K562 (cell line): Measurements from ENCODE around the gene PALLD. TPM values are rescaled to one million over a fixed set of nuclear protein-coding genes. Genes with fewer than 3 reads are reported as not detected.
A peak's percentile ranks its signal among the peaks of the same experiment; 100 is the strongest.

ENCODE experiments used
- ATAC-seq: fragments of 200-7000 bp; cut with Tn5 transposase; 3 replicates; pipeline ENCODE4 v1.9.1; 2020; ENCODE audit warnings: moderate library complexity
- BruUV-seq: library from RNA; stranded (reverse); fragments of 400-500 nt; replicated peaks from 2 replicates; lab custom pipeline; 2021; lab: Mats Ljungman, UMichigan
- CTCF ChIA-PET: fragments of 300-600 bp; formaldehyde crosslinking; extraction: SDS; loops from one replicate; lab custom pipeline; 2021; ENCODE audit warnings: low intra/inter-chr PET ratio; lab: Yijun Ruan, JAX
- POLR2A ChIA-PET: fragments of 300-600, 350-650 bp; sonication (Branson Sonifier 250); formaldehyde crosslinking; extraction: SDS; loops from one replicate; lab custom pipeline; 2021; ENCODE audit warnings: antibody characterized with exemption, inconsistent platforms; lab: Yijun Ruan, JAX
- DNase-seq, 4 experiments: peaks; one replicate each; pipeline versions ENCODE4 v3.0.0 to v3.0.0-alpha.2; 2011 to 2018; ENCODE audit warnings: low spot score in 3 of 4, mixed read lengths in 3 of 4; ENCODE audit errors: extremely low read depth in 1 of 4
- FAIRE-seq: peaks from 2 replicates; lab custom pipeline; 2011; peaks lifted over from hg19 to GRCh38; lab: Jason Lieb, UNC
- H2AFZ ChIP-seq: 2 replicates; pipeline ENCODE4 v1.6.0; 2011; ENCODE audit warnings: low read depth, low read length, control low read depth, inconsistent platforms
- H3K27ac ChIP-seq: fragments of 200-600 bp; 3 replicates; pipeline ENCODE4 v1.8.0; 2011; ENCODE audit warnings: low read depth, mild to moderate bottlenecking, control low read depth, inconsistent platforms, low read length, moderate library complexity, mixed read lengths; ENCODE audit errors: extremely low read depth
- H3K27me3 ChIP-seq, 2 experiments: fragments of 300-600 bp in 1 of 2; 2 replicates in 1 of 2; 3 replicates in 1 of 2; pipeline versions ENCODE4 v1.6.0 to v1.8.0; 2011; ENCODE audit warnings: inconsistent platforms in 2 of 2, low read length in 2 of 2, mild to moderate bottlenecking in 1 of 2, mixed read lengths in 1 of 2, moderate library complexity in 1 of 2; ENCODE audit not compliant: control insufficient read depth in 2 of 2, insufficient read depth in 2 of 2
- H3K36me3 ChIP-seq: fragments of 300-600 bp; 3 replicates; pipeline ENCODE4 v1.8.0; 2011; ENCODE audit warnings: mild to moderate bottlenecking, low read length, inconsistent platforms; ENCODE audit not compliant: control insufficient read depth, insufficient read depth
- H3K4me1 ChIP-seq, 2 experiments: fragments of 200-600 bp in 1 of 2; replicated peaks in 1 of 2; 2 replicates in 1 of 2; 3 replicates in 1 of 2; pipeline versions ENCODE4 v1.5.1 to v1.8.0; 2011; ENCODE audit warnings: inconsistent platforms in 2 of 2, low read length in 2 of 2, mild to moderate bottlenecking in 1 of 2, mixed read lengths in 1 of 2, moderate library complexity in 1 of 2; ENCODE audit not compliant: control insufficient read depth in 2 of 2, insufficient read depth in 2 of 2
- H3K4me2 ChIP-seq: 2 replicates; pipeline ENCODE4 v1.6.1; 2011; ENCODE audit warnings: low read length, control low read depth, inconsistent platforms, mixed read lengths; ENCODE audit not compliant: insufficient read depth
- H3K4me3 ChIP-seq: fragments of 200-600 bp; sonication (generic), shearing (Covaris generic); 2 replicates; pipeline ENCODE4 v1.5.1; 2016; ENCODE audit warnings: control low read depth, inconsistent platforms
- H3K79me2 ChIP-seq: fragments of 200-600 bp; 3 replicates; pipeline ENCODE4 v1.8.0; 2011; ENCODE audit warnings: low read length, inconsistent platforms; ENCODE audit not compliant: control insufficient read depth, insufficient read depth
- H3K9ac ChIP-seq, 2 experiments: 2 replicates each; pipeline versions ENCODE4 v1.6.0 to v1.6.1; 2011; ENCODE audit warnings: low read depth in 2 of 2, low read length in 2 of 2, control low read depth in 1 of 2, inconsistent platforms in 1 of 2, mild to moderate bottlenecking in 1 of 2, mixed read lengths in 1 of 2; ENCODE audit not compliant: insufficient read depth in 1 of 2
- H3K9me1 ChIP-seq: one replicate; pipeline ENCODE4 v1.6.0; 2011; ENCODE audit warnings: inconsistent platforms, mild to moderate bottlenecking, low read length, moderate library complexity; ENCODE audit not compliant: control insufficient read depth, insufficient read depth
- H3K9me3 ChIP-seq: replicated peaks from 2 replicates; pipeline ENCODE4 v1.5.1; 2011; ENCODE audit warnings: low read depth, low read length, inconsistent platforms; ENCODE audit not compliant: control insufficient read depth, insufficient read depth
- H4K20me1 ChIP-seq: replicated peaks from 2 replicates; pipeline ENCODE4 v1.6.1; 2011; ENCODE audit warnings: low read length, inconsistent platforms, mixed read lengths; ENCODE audit not compliant: control insufficient read depth, insufficient read depth
- FOXJ2 ChIP-seq: fragments of 200-800 bp; sonication (Bioruptor generic); IDR thresholded peaks from 2 replicates; pipeline ENCODE4 v1.6.1; 2016; ENCODE audit warnings: missing genetic modification characterization, missing compliant biosample characterization
- HIVEP1 ChIP-seq: fragments of 250-450 bp; sonication (Bioruptor Pico); IDR thresholded peaks from 2 replicates; pipeline ENCODE4 v1.4.0; 2020; ENCODE audit warnings: mild to moderate bottlenecking
- NUFIP1 ChIP-seq: fragments of 450-650 bp; IDR thresholded peaks from 2 replicates; pipeline ENCODE4 v1.6.1; 2018; ENCODE audit not compliant: partially characterized antibody
- PTRF ChIP-seq: fragments of 450-650 bp; IDR thresholded peaks from 2 replicates; pipeline ENCODE4 v1.6.1; 2016; ENCODE audit warnings: mild to moderate bottlenecking, missing genetic modification characterization, missing compliant biosample characterization
- SRF ChIP-seq, 2 experiments: fragments of 250-450, 450-650 bp in 1 of 2; sonication (Bioruptor Pico) in 1 of 2; sonication (generic) in 1 of 2; formaldehyde crosslinking; IDR thresholded peaks; 2 replicates each; pipeline versions ENCODE4 v1.5.0 to v1.5.1; 2020 to 2022; ENCODE audit warnings: mild to moderate bottlenecking in 1 of 2, missing genetic modification reagents in 1 of 2
- ZBTB33 ChIP-seq: sonication (generic); formaldehyde crosslinking; IDR thresholded peaks from 2 replicates; pipeline ENCODE4 v1.8.1; 2023; ENCODE audit warnings: mild to moderate bottlenecking, missing genetic modification reagents
- ZKSCAN8 ChIP-seq: fragments of 200-800 bp; sonication (Bioruptor generic); IDR thresholded peaks from 2 replicates; pipeline ENCODE4 v1.6.1; 2016; ENCODE audit warnings: missing genetic modification characterization, missing compliant biosample characterization
- ZNF121 ChIP-seq: sonication (generic); formaldehyde crosslinking; conservative IDR thresholded peaks from 2 replicates; pipeline ENCODE4 v1.8.0; 2022; ENCODE audit warnings: missing genetic modification reagents
- whole genome bisulfite sequencing: fragments of 100-300 bp; shearing (Covaris generic); methylation state at CpG from one replicate; pipeline ENCODE4 v1.1.6; 2016; ENCODE audit warnings: low coverage, mixed read lengths; ENCODE audit not compliant: insufficient coverage; ENCODE audit errors: missing lambda C conversion rate; 5-methylcytosine and 5-hydroxymethylcytosine counted together
- in situ Hi-C: fragments of 300-500 bp; cut with MboI; formaldehyde crosslinking; loops from 4 replicates; pipeline ENCODE4 v1.15.0; 2018; ENCODE audit warnings: inconsistent platforms, mixed read lengths
- intact Hi-C: fragments of 100-400 bp; cut with micrococcal nuclease; formaldehyde crosslinking; loops from 2 replicates; pipeline ENCODE4 v1.14.2; 2022
- polyA plus RNA-seq, 8 experiments: library from polyadenylated mRNA; depleted of rRNA in 4 of 8; stranded (reverse) in 5 of 8; unstranded in 3 of 8; fragments of >200 nt; fragmentation: Nextera tagmentation in 2 of 8; fragmentation: Illumina TruSeq in 1 of 8; extraction: Ambion mirVana in 2 of 8; extraction: Trizol in 1 of 8; gene quantifications; 2 replicates each; pipeline versions ENCODE4 v1.2.1 to v1.2.3, GENCODE V29; 2011 to 2014; ENCODE audit warnings: inconsistent platforms in 1 of 8, missing spikeins in 1 of 8
- total RNA-seq, 7 experiments: library from RNA; depleted of rRNA in 6 of 7; stranded (reverse); fragments of >200 nt in 6 of 7; fragmentation: Illumina TruSeq in 2 of 7; extraction: Trizol in 2 of 7; gene quantifications; 2 replicates each; pipeline versions ENCODE4 v1.2.1 to v1.2.3, GENCODE V29; 2011 to 2021; ENCODE audit warnings: low replicate concordance in 1 of 7
- TF ChIP-seq, protein P1 (sequence below): fragments of 450-650 bp; IDR thresholded peaks from 2 replicates; pipeline ENCODE4 v1.6.1; 2016
- TF ChIP-seq, protein P2 (sequence below): fragments of 450-650 bp; IDR thresholded peaks from 2 replicates; pipeline ENCODE4 v1.6.1; 2017; ENCODE audit warnings: antibody characterized with exemption

Gene PALLD
- total and polyA plus RNA-seq, 9 of the 15 experiments (the other 6 are each of a cell fraction or from before 2014, with no cell fraction given): 0.01 to 0.35 (median 0.06) TPM; not detected in 3

- FAIRE-seq (no peak), DNase-seq (no peak), ATAC-seq (no peak)
- no peak overlapping the region for H3K4me2 ChIP-seq
- no peaks in the 10 kb centered on the region for H4K20me1 ChIP-seq
- in situ Hi-C loops (no loop called here), intact Hi-C loops (no loop called here)
- H2AFZ ChIP-seq: no peak overlapping the region
- no peak overlapping the region for H3K4me3 ChIP-seq
- H3K4me1 ChIP-seq: no peaks in the 10 kb centered on the region
- H3K27ac ChIP-seq: no peak overlapping the region
- TF ChIP-seq FOXJ2 (tag): no peak
- TF ChIP-seq, protein P1, sequence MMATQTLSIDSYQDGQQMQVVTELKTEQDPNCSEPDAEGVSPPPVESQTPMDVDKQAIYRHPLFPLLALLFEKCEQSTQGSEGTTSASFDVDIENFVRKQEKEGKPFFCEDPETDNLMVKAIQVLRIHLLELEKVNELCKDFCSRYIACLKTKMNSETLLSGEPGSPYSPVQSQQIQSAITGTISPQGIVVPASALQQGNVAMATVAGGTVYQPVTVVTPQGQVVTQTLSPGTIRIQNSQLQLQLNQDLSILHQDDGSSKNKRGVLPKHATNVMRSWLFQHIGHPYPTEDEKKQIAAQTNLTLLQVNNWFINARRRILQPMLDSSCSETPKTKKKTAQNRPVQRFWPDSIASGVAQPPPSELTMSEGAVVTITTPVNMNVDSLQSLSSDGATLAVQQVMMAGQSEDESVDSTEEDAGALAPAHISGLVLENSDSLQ: peak; percentile 28; the same call in 1 of the 2 replicates
- no peaks in the 10 kb centered on the region for H3K79me2 ChIP-seq
- H3K9me1 ChIP-seq: no peaks in the 10 kb centered on the region
- POLR2A ChIA-PET: no interaction called here
- H3K9ac ChIP-seq: no peak overlapping the region
- no TSS peak for BruUV-seq
- CTCF ChIA-PET: no interaction called here
- H3K36me3 ChIP-seq: no peaks in the 10 kb centered on the region
- peaks cover 5 to 21% of the 10 kb centered on the region in 2 experiments; a peak in 3 of 5 replicates for H3K27me3 ChIP-seq
- 0% methylated on average over 5 of the region's 5 CpGs for WGBS
- H3K9me3 ChIP-seq: no peaks in the 10 kb centered on the region
Measured at GRCh38 chr4:168643111-168643795, 146.4 kb downstream of the PALLD start.

DNA sequence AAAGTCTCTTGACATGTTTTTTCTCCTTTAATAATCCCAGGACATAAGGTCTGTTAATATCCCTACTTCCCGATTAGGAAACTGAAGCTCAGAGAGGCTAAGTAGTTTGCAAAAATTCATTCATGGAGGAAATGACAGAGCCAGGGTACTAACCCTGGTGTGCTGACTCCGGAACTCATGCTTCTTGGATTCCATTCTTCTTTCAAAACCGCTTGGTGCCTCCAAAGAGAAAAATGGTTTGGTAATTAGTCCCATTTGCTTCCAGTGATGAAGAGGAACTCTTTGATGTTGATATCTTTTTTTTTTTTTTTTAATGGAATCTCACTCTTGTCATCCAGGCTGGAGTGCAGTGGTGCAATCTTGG lies 146.9 kb downstream of the PALLD start:
- DNase-seq (no peak), FAIRE-seq (no peak), ATAC-seq (no peak)
- Histone ChIP-seq H3K4me1 (no peaks in the 10 kb centered on the region), H3K36me3 (no peaks in the 10 kb centered on the region), H4K20me1 (no peaks in the 10 kb centered on the region), H2AFZ (no peak overlapping the region), H3K27ac (no peak overlapping the region), H3K9me3 (no peaks in the 10 kb centered on the region), H3K4me3 (no peak overlapping the region), H3K27me3 (peaks cover 5 to 21% of the 10 kb centered on the region in 2 experiments; a peak in 3 of 5 replicates), H3K9me1 (no peaks in the 10 kb centered on the region), H3K4me2 (no peak overlapping the region), H3K79me2 (no peaks in the 10 kb centered on the region), H3K9ac (no peak overlapping the region)
- BruUV-seq: no TSS peak
- intact Hi-C loops (no loop called here), in situ Hi-C loops (no loop called here)
- ChIA-PET CTCF (no interaction called here), POLR2A (no interaction called here)
- WGBS: 0% methylated on average over 3 of the region's 3 CpGs
- no peak for TF ChIP-seq NUFIP1
- TF ChIP-seq ZKSCAN8: no peak
- TF ChIP-seq ZBTB33 (CRISPR knock-in tag): no peak
- no peak for TF ChIP-seq ZNF121
- TF ChIP-seq PTRF: no peak
- no peak for TF ChIP-seq SRF (CRISPR knock-in tag; IDR thresholded peaks at IDR 0.05)
- no peak for TF ChIP-seq HIVEP1
- TF ChIP-seq, protein P2, sequence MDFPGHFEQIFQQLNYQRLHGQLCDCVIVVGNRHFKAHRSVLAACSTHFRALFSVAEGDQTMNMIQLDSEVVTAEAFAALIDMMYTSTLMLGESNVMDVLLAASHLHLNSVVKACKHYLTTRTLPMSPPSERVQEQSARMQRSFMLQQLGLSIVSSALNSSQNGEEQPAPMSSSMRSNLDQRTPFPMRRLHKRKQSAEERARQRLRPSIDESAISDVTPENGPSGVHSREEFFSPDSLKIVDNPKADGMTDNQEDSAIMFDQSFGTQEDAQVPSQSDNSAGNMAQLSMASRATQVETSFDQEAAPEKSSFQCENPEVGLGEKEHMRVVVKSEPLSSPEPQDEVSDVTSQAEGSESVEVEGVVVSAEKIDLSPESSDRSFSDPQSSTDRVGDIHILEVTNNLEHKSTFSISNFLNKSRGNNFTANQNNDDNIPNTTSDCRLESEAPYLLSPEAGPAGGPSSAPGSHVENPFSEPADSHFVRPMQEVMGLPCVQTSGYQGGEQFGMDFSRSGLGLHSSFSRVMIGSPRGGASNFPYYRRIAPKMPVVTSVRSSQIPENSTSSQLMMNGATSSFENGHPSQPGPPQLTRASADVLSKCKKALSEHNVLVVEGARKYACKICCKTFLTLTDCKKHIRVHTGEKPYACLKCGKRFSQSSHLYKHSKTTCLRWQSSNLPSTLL: no peak
